ENCODE results near the gene SPDYE8. TPM values are rescaled to one million over a fixed set of nuclear protein-coding genes. Genes with fewer than 3 reads are reported as not detected.
"Not testable (repeated sequence)": the region's sequence is repeated elsewhere in the genome, so short reads cannot be mapped to it uniquely, and the experiment has no call there.

Gene SPDYE8
- total and polyA plus RNA-seq, 9 of the 15 experiments (the other 6 are each of a cell fraction or from before 2014, with no cell fraction given) = 0.03 to 0.10 TPM; not detected in 7

- BruUV-seq (replicated peaks) = TSS peak; percentile 94
Measured at GRCh38 chr7:73005356-73005692, 24.2 kb downstream of the SPDYE8 start.

GRCh38 chr7:72997887-72998468, 31.6 kb downstream of the SPDYE8 start:
- H3K4me1 ChIP-seq (replicated peaks in 1 of 2; ENCODE audit: control insufficient read depth in 2 of 2, insufficient read depth in 2 of 2, low read length in 2 of 2); intact Hi-C loops (cut with micrococcal nuclease); H3K79me2 ChIP-seq (ENCODE audit: control insufficient read depth, insufficient read depth, low read length); FAIRE-seq; H3K27ac ChIP-seq (ENCODE audit: extremely low read depth, low read depth, low read length); in situ Hi-C loops (cut with MboI); H3K9me3 ChIP-seq (replicated peaks; ENCODE audit: control insufficient read depth, insufficient read depth, low read depth, low read length); DNase-seq (ENCODE audit: extremely low read depth in 1 of 4, low spot score in 3 of 4); CTCF ChIA-PET (ENCODE audit: low intra/inter-chr PET ratio); H3K36me3 ChIP-seq (ENCODE audit: control insufficient read depth, insufficient read depth, low read length); POLR2A ChIA-PET; H3K9me1 ChIP-seq (ENCODE audit: control insufficient read depth, insufficient read depth, low read length); H3K4me2 ChIP-seq (ENCODE audit: insufficient read depth, low read length); H3K27me3 ChIP-seq (ENCODE audit: control insufficient read depth in 2 of 2, insufficient read depth in 2 of 2, low read length in 2 of 2); H3K9ac ChIP-seq (ENCODE audit: insufficient read depth in 1 of 2, low read depth in 2 of 2, low read length in 2 of 2); H2AFZ ChIP-seq (ENCODE audit: low read depth, low read length); H3K4me3 ChIP-seq; H4K20me1 ChIP-seq (replicated peaks; ENCODE audit: control insufficient read depth, insufficient read depth, low read length): not testable (repeated sequence)
- peak; percentile 24 for ATAC-seq
- TSS peak; percentile 35 for BruUV-seq (replicated peaks)
- WGBS (ENCODE audit: insufficient coverage, low coverage, missing lambda C conversion rate) = no CpG with 5 or more reads among the region's 11 CpGs

More at GRCh38 chr7:73005356-73005692, 24.2 kb downstream of the SPDYE8 start:
- CTCF ChIA-PET (ENCODE audit: low intra/inter-chr PET ratio); H3K36me3 ChIP-seq (ENCODE audit: control insufficient read depth, insufficient read depth, low read length); FAIRE-seq; H3K9me1 ChIP-seq (ENCODE audit: control insufficient read depth, insufficient read depth, low read length); POLR2A ChIA-PET; H3K9me3 ChIP-seq (replicated peaks; ENCODE audit: control insufficient read depth, insufficient read depth, low read depth, low read length); H3K79me2 ChIP-seq (ENCODE audit: control insufficient read depth, insufficient read depth, low read length); H3K4me1 ChIP-seq (replicated peaks in 1 of 2; ENCODE audit: control insufficient read depth in 2 of 2, insufficient read depth in 2 of 2, low read length in 2 of 2); intact Hi-C loops (cut with micrococcal nuclease); H4K20me1 ChIP-seq (replicated peaks; ENCODE audit: control insufficient read depth, insufficient read depth, low read length); DNase-seq (ENCODE audit: extremely low read depth in 1 of 4, low spot score in 3 of 4); H3K27me3 ChIP-seq (ENCODE audit: control insufficient read depth in 2 of 2, insufficient read depth in 2 of 2, low read length in 2 of 2): not testable (repeated sequence)
- in situ Hi-C loops (cut with MboI) = loop anchor here (25.0 kb wide), 1 partner anchor 1882 kb away; no protein-coding TSS in a partner anchor
- peak; percentile 93 for ATAC-seq
- WGBS (ENCODE audit: insufficient coverage, low coverage, missing lambda C conversion rate) = 0% methylated on average over 14 of the region's 30 CpGs
- H3K4me2 ChIP-seq (ENCODE audit: insufficient read depth, low read length) = peak overlapping the region; percentile 58; the same call in 1 of the 2 replicates
- H2AFZ ChIP-seq (ENCODE audit: low read depth, low read length) = peak overlapping the region; percentile 88
- peak overlapping the region; percentile 62 to 90 for H3K9ac ChIP-seq (ENCODE audit: insufficient read depth in 1 of 2, low read depth in 2 of 2, low read length in 2 of 2)
- H3K27ac ChIP-seq (ENCODE audit: extremely low read depth, low read depth, low read length) = peak overlapping the region; percentile 82
- peak overlapping the region; percentile 53 for H3K4me3 ChIP-seq

GRCh38 chr7:72997447-72997846, 32.1 kb downstream of the SPDYE8 start:
- in situ Hi-C loops (cut with MboI); H2AFZ ChIP-seq (ENCODE audit: low read depth, low read length); H3K4me2 ChIP-seq (ENCODE audit: insufficient read depth, low read length); BruUV-seq (replicated peaks); H3K79me2 ChIP-seq (ENCODE audit: control insufficient read depth, insufficient read depth, low read length); H3K9me3 ChIP-seq (replicated peaks; ENCODE audit: control insufficient read depth, insufficient read depth, low read depth, low read length); CTCF ChIA-PET (ENCODE audit: low intra/inter-chr PET ratio); H3K9ac ChIP-seq (ENCODE audit: insufficient read depth in 1 of 2, low read depth in 2 of 2, low read length in 2 of 2); H3K9me1 ChIP-seq (ENCODE audit: control insufficient read depth, insufficient read depth, low read length); DNase-seq (ENCODE audit: extremely low read depth in 1 of 4, low spot score in 3 of 4); H3K27ac ChIP-seq (ENCODE audit: extremely low read depth, low read depth, low read length); H3K27me3 ChIP-seq (ENCODE audit: control insufficient read depth in 2 of 2, insufficient read depth in 2 of 2, low read length in 2 of 2); intact Hi-C loops (cut with micrococcal nuclease); H4K20me1 ChIP-seq (replicated peaks; ENCODE audit: control insufficient read depth, insufficient read depth, low read length); H3K4me3 ChIP-seq; FAIRE-seq; H3K4me1 ChIP-seq (replicated peaks in 1 of 2; ENCODE audit: control insufficient read depth in 2 of 2, insufficient read depth in 2 of 2, low read length in 2 of 2); POLR2A ChIA-PET; H3K36me3 ChIP-seq (ENCODE audit: control insufficient read depth, insufficient read depth, low read length): not testable (repeated sequence)
- peak; percentile 59 for ATAC-seq
- WGBS (ENCODE audit: insufficient coverage, low coverage, missing lambda C conversion rate) = 100% methylated on average over 1 of the region's 8 CpGs

GRCh38 chr7:72995484-72995883, 34.1 kb downstream of the SPDYE8 start:
- in situ Hi-C loops (cut with MboI); H3K4me1 ChIP-seq (replicated peaks in 1 of 2; ENCODE audit: control insufficient read depth in 2 of 2, insufficient read depth in 2 of 2, low read length in 2 of 2); H3K9me3 ChIP-seq (replicated peaks; ENCODE audit: control insufficient read depth, insufficient read depth, low read depth, low read length); CTCF ChIA-PET (ENCODE audit: low intra/inter-chr PET ratio); ATAC-seq; H3K4me2 ChIP-seq (ENCODE audit: insufficient read depth, low read length); H3K27ac ChIP-seq (ENCODE audit: extremely low read depth, low read depth, low read length); H3K9me1 ChIP-seq (ENCODE audit: control insufficient read depth, insufficient read depth, low read length); POLR2A ChIA-PET; H4K20me1 ChIP-seq (replicated peaks; ENCODE audit: control insufficient read depth, insufficient read depth, low read length); DNase-seq (ENCODE audit: extremely low read depth in 1 of 4, low spot score in 3 of 4); H3K27me3 ChIP-seq (ENCODE audit: control insufficient read depth in 2 of 2, insufficient read depth in 2 of 2, low read length in 2 of 2); H3K4me3 ChIP-seq; intact Hi-C loops (cut with micrococcal nuclease); H3K9ac ChIP-seq (ENCODE audit: insufficient read depth in 1 of 2, low read depth in 2 of 2, low read length in 2 of 2); FAIRE-seq; H3K79me2 ChIP-seq (ENCODE audit: control insufficient read depth, insufficient read depth, low read length); BruUV-seq (replicated peaks); H2AFZ ChIP-seq (ENCODE audit: low read depth, low read length); H3K36me3 ChIP-seq (ENCODE audit: control insufficient read depth, insufficient read depth, low read length): not testable (repeated sequence)
- 98% methylated on average over 7 of the region's 8 CpGs for WGBS (ENCODE audit: insufficient coverage, low coverage, missing lambda C conversion rate)
